GM10266 (cell line): ENCODE measurements around the gene ARHGAP28.

ENCODE experiments used
- DNase-seq: peaks from one replicate; pipeline ENCODE4 v3.0.0; 2012; ENCODE audit errors: extremely low spot score
- CTCF ChIP-seq: IDR thresholded peaks from 2 replicates; pipeline ENCODE4 v1.5.1; 2012; ENCODE audit warnings: mild to moderate bottlenecking, low read depth; ENCODE audit not compliant: control insufficient read depth, insufficient read depth; ENCODE audit errors: missing control alignments

Gene ARHGAP28

GRCh38 chr18:6941996-6942395, 212.5 kb downstream of the ARHGAP28 start:
- TF ChIP-seq CTCF = no peak
- no peak for DNase-seq

- DNase-seq = no peak
Observed at GRCh38 chr18:6942742-6943141, 213.2 kb downstream of the ARHGAP28 start.

GRCh38 chr18:6943143-6943542, 213.6 kb downstream of the ARHGAP28 start:
- TF ChIP-seq CTCF = no peak
- no peak for DNase-seq

More at GRCh38 chr18:6942742-6943141, 213.2 kb downstream of the ARHGAP28 start:
- no peak for TF ChIP-seq CTCF

GRCh38 chr18:6947338-6948030, 218.0 kb downstream of the ARHGAP28 start:
- no peak for TF ChIP-seq CTCF
- DNase-seq = no peak

- no peak for DNase-seq
- TF ChIP-seq CTCF = no peak
Observed at GRCh38 chr18:6948281-6949055, 219.0 kb downstream of the ARHGAP28 start.

- no peak for DNase-seq
- no peak for TF ChIP-seq CTCF
Observed at GRCh38 chr18:6949800-6950586, 220.5 kb downstream of the ARHGAP28 start.
